Fibroblast of skin of abdomen (primary cell): Measurements from ENCODE around the gene AVEN.
"Not testable (repeated sequence)": the region's sequence is repeated elsewhere in the genome, so short reads cannot be mapped to it uniquely, and the experiment has no call there.

Experiments
- DNase-seq: peaks from one replicate; pipeline ENCODE4 v3.0.0-alpha.2; 2013

The AVEN gene

GRCh38 chr15:33844597-33844996 lies 194.4 kb downstream of the AVEN start:
- DNase-seq: no peak

- no peak for DNase-seq
Observed at GRCh38 chr15:33844186-33844585, 194.8 kb downstream of the AVEN start.

GRCh38 chr15:33840615-33841014 lies 198.4 kb downstream of the AVEN start:
- no peak for DNase-seq

- no peak for DNase-seq
Observed at GRCh38 chr15:33839540-33839939, 199.5 kb downstream of the AVEN start.

GRCh38 chr15:33837294-33837693 lies 201.7 kb downstream of the AVEN start:
- DNase-seq: no peak

GRCh38 chr15:33834892-33835743 lies 203.9 kb downstream of the AVEN start:
- DNase-seq: no peak

GRCh38 chr15:33831646-33832045 lies 207.4 kb downstream of the AVEN start:
- DNase-seq: no peak

GRCh38 chr15:33830351-33830750 lies 208.7 kb downstream of the AVEN start:
- no peak for DNase-seq

- no peak for DNase-seq
Observed at GRCh38 chr15:33826201-33826600, 212.8 kb downstream of the AVEN start.

- no peak for DNase-seq
Observed at GRCh38 chr15:33825453-33825852, 213.6 kb downstream of the AVEN start.

GRCh38 chr15:33823119-33823518 lies 215.9 kb downstream of the AVEN start:
- DNase-seq: no peak

- no peak for DNase-seq
Observed at GRCh38 chr15:33822479-33822878, 216.5 kb downstream of the AVEN start.

GRCh38 chr15:33819499-33819898 lies 219.5 kb downstream of the AVEN start:
- DNase-seq: not testable (repeated sequence)
